Suprapubic skin (tissue), 4 donors: ENCODE data around the gene RUBCN. TPM values are rescaled to one million over a fixed set of nuclear protein-coding genes. Genes with fewer than 3 reads are reported as not detected.
A peak's percentile ranks its signal among the peaks of the same experiment; 100 is the strongest.

ENCODE experiments used
- DNase-seq, 2 donors: peaks; one replicate each; pipeline ENCODE4 v3.0.0-alpha.2; 2019; ENCODE audit warnings: low spot score in 2 of 2
- H3K27ac ChIP-seq: fragments of 200-600 bp; sonication (generic); one replicate; pipeline ENCODE4 v1.5.1; 2019
- H3K27me3 ChIP-seq: fragments of 200-600 bp; sonication (generic); one replicate; pipeline ENCODE4 v1.5.1; 2019
- H3K36me3 ChIP-seq: fragments of 200-600 bp; sonication (generic); one replicate; pipeline ENCODE4 v1.5.1; 2019
- H3K4me1 ChIP-seq: fragments of 200-600 bp; sonication (generic); one replicate; pipeline ENCODE4 v1.5.1; 2019
- H3K4me3 ChIP-seq: fragments of 200-600 bp; sonication (generic); one replicate; pipeline ENCODE4 v1.5.1; 2019; ENCODE audit warnings: mild to moderate bottlenecking
- H3K9me3 ChIP-seq: fragments of 200-600 bp; sonication (generic); one replicate; pipeline ENCODE4 v1.5.1; 2019
- EP300 ChIP-seq: sonication (generic); formaldehyde crosslinking; IDR thresholded peaks from one replicate; pipeline ENCODE4 v1.6.1; 2017; ENCODE audit warnings: antibody characterized with exemption
- POLR2A ChIP-seq, 2 donors: fragments of 450-650 bp; IDR thresholded peaks; one replicate each; pipeline ENCODE4 v1.6.1; 2017; ENCODE audit warnings: antibody characterized with exemption in 2 of 2, mild to moderate bottlenecking in 2 of 2, moderate library complexity in 2 of 2
- POLR2AphosphoS5 ChIP-seq, 3 donors: sonication (generic); formaldehyde crosslinking; IDR thresholded peaks; one replicate each; pipeline ENCODE4 v1.6.1; 2017; ENCODE audit warnings: antibody characterized with exemption in 3 of 3
- WGBS: methylation state at CpG from one replicate; pipeline ENCODE4 v1.1.5; 2018; 5-methylcytosine and 5-hydroxymethylcytosine counted together
- total RNA-seq, 4 donors: library from RNA; depleted of rRNA; stranded (reverse); fragments of >200 nt; gene quantifications; one replicate each; pipeline ENCODE4 v1.1.0, GENCODE V29; 2016
- TF ChIP-seq, protein P1 (sequence below), 2 donors: fragments of 200-600 bp in 1 of 2; fragments of 450-650 bp in 1 of 2; sonication (generic) in 1 of 2; IDR thresholded peaks; one replicate each; pipeline ENCODE4 v1.5.1; 2016 to 2019; ENCODE audit warnings: antibody characterized with exemption in 2 of 2, mild to moderate bottlenecking in 1 of 2, moderate library complexity in 1 of 2

Gene RUBCN
- total RNA-seq, 4 donors from 2014 or later = 41.8 to 70.2 (median 48.4) TPM

DNA sequence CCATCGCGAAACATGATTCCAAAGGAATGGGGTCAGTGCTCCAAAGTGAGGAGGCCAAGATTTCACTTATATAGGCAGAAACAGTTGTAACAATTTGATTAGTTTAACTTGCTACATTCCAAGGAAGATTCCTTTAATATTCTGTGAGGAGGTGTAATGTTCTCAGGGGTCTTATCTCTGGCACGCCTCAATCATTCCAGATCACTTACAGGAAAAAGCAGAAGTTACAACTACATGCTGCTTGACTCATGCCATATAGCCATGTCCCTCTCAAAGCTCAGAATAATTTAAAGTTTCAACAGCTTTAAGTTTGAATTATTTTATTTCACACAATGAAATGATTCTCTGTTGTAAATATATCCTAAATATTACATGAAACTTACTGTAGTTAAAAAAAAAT lies 9.5 kb upstream of the RUBCN start:
- H3K4me3 ChIP-seq = no peak overlapping the region

DNA sequence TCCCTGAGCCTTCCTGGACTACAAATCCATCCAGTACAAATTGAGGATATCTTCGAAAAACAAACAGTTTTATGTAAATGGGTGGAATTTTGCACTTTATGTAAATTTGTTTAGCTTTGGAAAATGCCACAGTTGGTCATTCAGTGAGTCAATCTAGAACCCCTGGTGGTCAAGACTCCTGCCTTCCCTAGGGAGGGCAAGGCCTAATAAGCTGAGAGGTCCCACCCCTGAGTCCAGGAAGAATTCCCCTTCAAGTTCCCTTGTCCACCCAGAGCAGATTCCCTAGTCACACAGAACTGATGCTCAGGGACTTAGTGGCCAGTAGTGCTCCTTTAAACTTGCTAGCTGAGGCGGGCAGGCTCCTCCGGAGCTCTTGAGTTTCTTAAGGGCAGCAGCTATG lies 6.1 kb upstream of the RUBCN start:
- H3K36me3 ChIP-seq = no peaks in the 10 kb centered on the region
- 87% methylated on average over 2 of the region's 3 CpGs for WGBS
- H3K27ac ChIP-seq = no peak overlapping the region
- TF ChIP-seq POLR2A (IDR thresholded peaks at IDR 0.05) (no peak), POLR2AphosphoS5 (IDR thresholded peaks at IDR 0.05) (no peak), EP300 (no peak)
- TF ChIP-seq, protein P1, sequence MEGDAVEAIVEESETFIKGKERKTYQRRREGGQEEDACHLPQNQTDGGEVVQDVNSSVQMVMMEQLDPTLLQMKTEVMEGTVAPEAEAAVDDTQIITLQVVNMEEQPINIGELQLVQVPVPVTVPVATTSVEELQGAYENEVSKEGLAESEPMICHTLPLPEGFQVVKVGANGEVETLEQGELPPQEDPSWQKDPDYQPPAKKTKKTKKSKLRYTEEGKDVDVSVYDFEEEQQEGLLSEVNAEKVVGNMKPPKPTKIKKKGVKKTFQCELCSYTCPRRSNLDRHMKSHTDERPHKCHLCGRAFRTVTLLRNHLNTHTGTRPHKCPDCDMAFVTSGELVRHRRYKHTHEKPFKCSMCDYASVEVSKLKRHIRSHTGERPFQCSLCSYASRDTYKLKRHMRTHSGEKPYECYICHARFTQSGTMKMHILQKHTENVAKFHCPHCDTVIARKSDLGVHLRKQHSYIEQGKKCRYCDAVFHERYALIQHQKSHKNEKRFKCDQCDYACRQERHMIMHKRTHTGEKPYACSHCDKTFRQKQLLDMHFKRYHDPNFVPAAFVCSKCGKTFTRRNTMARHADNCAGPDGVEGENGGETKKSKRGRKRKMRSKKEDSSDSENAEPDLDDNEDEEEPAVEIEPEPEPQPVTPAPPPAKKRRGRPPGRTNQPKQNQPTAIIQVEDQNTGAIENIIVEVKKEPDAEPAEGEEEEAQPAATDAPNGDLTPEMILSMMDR (IDR thresholded peaks at IDR 0.05) = no peak
- no peaks in the 10 kb centered on the region for H3K9me3 ChIP-seq
- DNase-seq = no peak
- no peak overlapping the region for H3K4me3 ChIP-seq
- H3K27me3 ChIP-seq = no peaks in the 10 kb centered on the region
- peaks cover 3% of the 10 kb centered on the region for H3K4me1 ChIP-seq

More for the DNA sequence above, 9.5 kb upstream of the RUBCN start:
- Histone ChIP-seq H3K4me1 (peaks cover 5% of the 10 kb centered on the region), H3K9me3 (no peaks in the 10 kb centered on the region), H3K36me3 (no peaks in the 10 kb centered on the region), H3K27ac (no peak overlapping the region), H3K27me3 (no peaks in the 10 kb centered on the region)
- 91% methylated on average over 3 of the region's 3 CpGs for WGBS
- TF ChIP-seq POLR2AphosphoS5 (IDR thresholded peaks at IDR 0.05) = no peak
- DNase-seq = no peak

DNA sequence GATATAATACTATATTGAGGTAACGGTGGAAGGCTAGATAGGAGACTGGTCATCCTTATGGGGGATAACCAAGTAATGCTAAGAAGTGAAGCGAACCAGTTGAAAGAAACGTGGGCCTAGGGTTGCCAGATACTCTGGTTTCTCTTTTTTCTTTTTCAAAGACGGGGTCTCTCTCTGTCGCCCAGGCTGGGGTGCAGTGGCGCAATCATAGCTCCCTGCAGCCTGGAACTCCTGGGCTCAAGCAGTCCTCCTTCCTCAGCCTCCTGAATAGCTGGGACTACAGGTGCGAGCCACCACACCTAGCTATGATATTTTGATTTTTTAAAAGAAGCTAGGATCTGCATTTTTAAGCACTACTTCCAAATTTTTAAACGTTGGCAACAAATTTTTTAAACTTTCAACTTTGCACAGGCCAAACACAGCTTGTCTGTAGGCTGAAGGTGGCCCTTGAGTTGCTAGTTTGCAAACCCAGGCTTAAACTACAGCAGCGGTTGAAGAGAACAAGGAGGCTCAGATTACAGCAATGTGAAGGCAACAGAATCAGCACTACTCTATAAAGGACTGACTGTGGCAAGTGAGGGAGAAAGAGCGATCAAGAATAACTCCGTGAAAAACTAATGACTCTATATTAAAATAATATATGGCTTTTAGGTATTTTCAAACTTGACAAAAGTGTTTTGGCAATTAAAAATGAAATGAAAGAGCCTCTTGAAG lies 1.2 kb upstream of the RUBCN start:
- Histone ChIP-seq H3K4me3 (peak overlapping the region; percentile 93), H3K4me1 (peaks cover 19% of the 10 kb centered on the region), H3K9me3 (no peaks in the 10 kb centered on the region), H3K36me3 (no peaks in the 10 kb centered on the region), H3K27ac (no peak overlapping the region), H3K27me3 (no peaks in the 10 kb centered on the region)
- no peak for DNase-seq
- TF ChIP-seq POLR2AphosphoS5 (IDR thresholded peaks at IDR 0.05) = no peak
- no peak for TF ChIP-seq POLR2A (IDR thresholded peaks at IDR 0.05)
- no peak for TF ChIP-seq EP300
- TF ChIP-seq, protein P1 (IDR thresholded peaks at IDR 0.05) = no peak
- WGBS = 73% methylated on average over 11 of the region's 11 CpGs

DNA sequence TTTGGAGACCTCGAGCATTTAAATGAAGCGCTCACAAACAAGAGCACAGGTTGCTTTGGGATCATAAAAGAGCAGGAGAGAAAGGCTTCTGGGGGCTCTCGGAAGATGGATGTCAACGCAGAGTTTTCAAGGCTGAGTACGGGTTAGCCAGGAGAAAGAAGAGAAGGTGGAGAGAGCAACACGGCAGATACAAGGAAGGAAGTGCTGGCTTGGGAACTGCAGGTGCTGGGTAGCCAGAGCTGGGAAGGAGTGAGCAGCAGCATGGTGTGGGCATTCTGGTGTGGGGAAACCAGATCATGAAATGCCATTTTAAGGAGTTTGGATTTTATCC lies 580 bp upstream of the RUBCN start:
- DNase-seq = no peak
- peak overlapping the region; percentile 72 for H3K27ac ChIP-seq
- no peaks in the 10 kb centered on the region for H3K9me3 ChIP-seq
- TF ChIP-seq POLR2A (IDR thresholded peaks at IDR 0.05) (no peak), EP300 (no peak), POLR2AphosphoS5 (IDR thresholded peaks at IDR 0.05) (no peak)
- TF ChIP-seq, protein P1 (IDR thresholded peaks at IDR 0.05) = no peak
- peak overlapping the region; percentile 93 for H3K4me3 ChIP-seq
- H3K4me1 ChIP-seq = peaks cover 21% of the 10 kb centered on the region
- no peaks in the 10 kb centered on the region for H3K27me3 ChIP-seq
- WGBS = 2% methylated on average over 6 of the region's 6 CpGs
- H3K36me3 ChIP-seq = no peaks in the 10 kb centered on the region

DNA sequence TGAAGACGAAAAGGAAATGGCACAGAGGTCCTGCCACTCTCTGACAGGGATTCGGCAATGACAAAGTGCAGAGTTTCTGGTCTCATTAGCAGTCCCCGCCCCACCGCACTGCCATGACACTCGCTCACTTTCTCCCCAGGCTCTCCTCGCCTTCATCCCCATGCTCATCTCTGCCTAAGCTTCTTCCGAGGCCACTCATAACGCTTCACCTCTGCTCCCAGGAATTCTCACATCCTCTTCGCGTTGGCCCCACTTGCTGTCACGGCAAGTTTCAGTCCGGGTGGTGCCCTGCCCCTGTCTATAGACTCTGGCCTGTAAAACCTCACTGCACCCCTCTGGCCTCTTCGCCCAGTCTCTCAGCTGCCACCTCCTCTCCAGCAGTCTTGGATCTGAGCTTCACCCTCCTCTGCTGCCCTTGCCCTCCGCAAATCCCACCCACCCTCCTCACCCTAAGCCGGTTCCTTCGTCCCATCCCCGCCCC lies 654 bp downstream of the RUBCN start:
- 2% methylated on average over 17 of the region's 17 CpGs for WGBS
- TF ChIP-seq POLR2AphosphoS5 (IDR thresholded peaks at IDR 0.05) (no peak), EP300 (no peak), POLR2A (IDR thresholded peaks at IDR 0.05) (no peak)
- TF ChIP-seq, protein P1 (IDR thresholded peaks at IDR 0.05) = no peak
- Histone ChIP-seq H3K4me1 (peaks cover 21% of the 10 kb centered on the region), H3K27ac (peak overlapping the region; percentile 78), H3K9me3 (no peaks in the 10 kb centered on the region), H3K36me3 (no peaks in the 10 kb centered on the region), H3K4me3 (peak overlapping the region; percentile 93), H3K27me3 (no peaks in the 10 kb centered on the region)
- no peak for DNase-seq
